PC-3 (cell line): Measurements from ENCODE around the gene SPINK7. TPM values are rescaled to one million over a fixed set of nuclear protein-coding genes. Genes with fewer than 3 reads are reported as not detected.
A peak's percentile ranks its signal among the peaks of the same experiment; 100 is the strongest.

ENCODE experiments used
- ATAC-seq: fragments of 200-7000 bp; cut with Tn5 transposase; 2 replicates; pipeline ENCODE4 v1.9.1; 2020; ENCODE audit warnings: mild to moderate bottlenecking, moderate library complexity
- BruUV-seq: library from RNA; stranded (reverse); fragments of 400-500 nt; replicated peaks from 2 replicates; lab custom pipeline; 2021; lab: Mats Ljungman, UMichigan
- CTCF ChIA-PET: fragments of 300-600 bp; sonication (Branson Sonifier 250); formaldehyde crosslinking; loops from one replicate; lab custom pipeline; 2022; ENCODE audit warnings: antibody characterized with exemption; lab: Charles Lee
- POLR2A ChIA-PET: fragments of 300-600 bp; sonication (Branson Sonifier 250); formaldehyde crosslinking; loops from one replicate; lab custom pipeline; 2022; ENCODE audit warnings: antibody characterized with exemption; ENCODE audit not compliant: unreplicated experiment; lab: Charles Lee
- DNase-seq: peaks from one replicate; pipeline ENCODE4 v3.0.0-alpha.2; 2015
- H2AFZ ChIP-seq: fragments of 300-600 bp; sonication (generic); 2 replicates; pipeline ENCODE4 v1.6.0; 2016; ENCODE audit warnings: antibody characterized with exemption, low read length
- H3F3A ChIP-seq: fragments of 300-600 bp; sonication (generic); one replicate; pipeline ENCODE4 v1.6.0; 2017; ENCODE audit warnings: antibody characterized with exemption, low read length, control low read depth, mild to moderate bottlenecking; ENCODE audit not compliant: unreplicated experiment
- H3K27ac ChIP-seq: fragments of 300-600 bp; sonication (generic); 2 replicates; pipeline ENCODE4 v1.5.1; 2016; ENCODE audit warnings: mild to moderate bottlenecking, low read length
- H3K27me3 ChIP-seq: fragments of 300-600 bp; sonication (generic); 2 replicates; pipeline ENCODE4 v1.6.1; 2016; ENCODE audit warnings: low read length, mixed read lengths
- H3K36me3 ChIP-seq: fragments of 300-600 bp; sonication (generic); 2 replicates; pipeline ENCODE4 v1.6.1; 2016; ENCODE audit warnings: low read depth, mixed run types, low read length, mixed read lengths
- H3K4me1 ChIP-seq: fragments of 300-600 bp; sonication (generic); 2 replicates; pipeline ENCODE4 v1.5.1; 2016; ENCODE audit warnings: low read length; ENCODE audit not compliant: insufficient read depth
- H3K4me2 ChIP-seq: fragments of 300-600 bp; sonication (generic); 2 replicates; pipeline ENCODE4 v1.6.0; 2016; ENCODE audit warnings: low read length
- H3K4me3 ChIP-seq: fragments of 300-600 bp; sonication (generic); 2 replicates; pipeline ENCODE4 v1.5.1; 2016; ENCODE audit warnings: mild to moderate bottlenecking, low read length, mixed read lengths
- H3K79me2 ChIP-seq: fragments of 300-600 bp; sonication (generic); 2 replicates; pipeline ENCODE4 v1.6.1; 2017; ENCODE audit warnings: low read length, mixed read lengths
- H3K9ac ChIP-seq: fragments of 300-600 bp; sonication (generic); 2 replicates; pipeline ENCODE4 v1.6.0; 2016; ENCODE audit warnings: mild to moderate bottlenecking, low read length
- H3K9me2 ChIP-seq: fragments of 300-600 bp; sonication (generic); replicated peaks from 2 replicates; pipeline ENCODE4 v1.6.1; 2016; ENCODE audit warnings: mixed run types, low read length, mixed read lengths
- H3K9me3 ChIP-seq: fragments of 300-600 bp; sonication (generic); 2 replicates; pipeline ENCODE4 v1.6.1; 2016; ENCODE audit warnings: low read length, mixed read lengths
- H4K20me1 ChIP-seq: fragments of 300-600 bp; sonication (generic); 2 replicates; pipeline ENCODE4 v1.6.1; 2016; ENCODE audit warnings: low read length, mixed read lengths
- EZH2 ChIP-seq: fragments of 300-600 bp; sonication (generic); IDR thresholded peaks from one replicate; pipeline ENCODE4 v1.6.1; 2017; ENCODE audit warnings: antibody characterized with exemption, mild to moderate bottlenecking, low read length; ENCODE audit not compliant: unreplicated experiment
- EZH2phosphoT487 ChIP-seq: fragments of 300-600 bp; sonication (generic); IDR thresholded peaks from 2 replicates; pipeline ENCODE4 v1.6.1; 2018; ENCODE audit warnings: mild to moderate bottlenecking, antibody characterized with exemption, low read length, borderline replicate concordance
- intact Hi-C: fragments of 100-400 bp; cut with micrococcal nuclease; formaldehyde crosslinking; loops from 2 replicates; pipeline ENCODE4 v1.9.0; 2023
- total RNA-seq: library from RNA; depleted of rRNA; stranded (reverse); fragments of >200 nt; gene quantifications from 2 replicates; pipeline ENCODE4 v1.2.3, GENCODE V29; 2014
- TF ChIP-seq, protein P1 (sequence below): fragments of 300-600 bp; sonication (generic); conservative IDR thresholded peaks from 2 replicates; pipeline ENCODE4 v1.5.1; 2017; ENCODE audit warnings: antibody characterized with exemption, low read depth, mild to moderate bottlenecking, low read length

The SPINK7 gene
- total RNA-seq, 1 experiment from 2014 or later = 0.15 TPM

DNA sequence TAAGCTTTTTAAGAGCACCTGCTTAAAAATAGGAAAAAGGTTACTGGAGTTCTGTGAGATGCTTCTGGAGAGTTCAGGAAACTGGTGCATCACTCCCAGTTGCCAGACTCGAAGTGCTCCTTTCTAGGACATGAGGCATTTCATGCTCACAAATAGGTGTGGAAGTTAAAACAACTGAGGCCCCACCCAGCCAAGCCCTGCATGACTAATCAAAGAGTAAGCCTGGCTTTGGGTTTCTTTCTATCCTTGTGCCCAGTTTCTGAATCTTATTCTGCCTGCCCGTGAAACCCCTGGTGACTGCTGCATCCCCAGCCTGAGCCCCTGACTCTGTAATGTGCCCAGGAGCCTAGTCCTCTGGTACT is 30.8 kb downstream of the SPINK7 start:
- ChIA-PET CTCF (interaction anchor here (0.8 to 1.2 kb wide), 2 partner anchors 9 to 31 kb away, joined by 3 to 5 read pairs; no protein-coding TSS in a partner anchor), POLR2A (interaction anchor here (0.6 kb wide), 1 partner anchor 126 kb away, joined by 4 read pairs; no protein-coding TSS in a partner anchor)
- H3K4me3 ChIP-seq = peak overlapping the region; percentile 41
- ATAC-seq (peak; percentile 92), DNase-seq (peak; percentile 97)
- no peaks in the 10 kb centered on the region for H3K79me2 ChIP-seq
- H3K36me3 ChIP-seq = no peaks in the 10 kb centered on the region
- H2AFZ ChIP-seq = peak overlapping the region; percentile 41
- peak overlapping the region; percentile 78 for H3K4me2 ChIP-seq
- peaks cover 4% of the 10 kb centered on the region for H3F3A ChIP-seq
- intact Hi-C loops = no loop called here
- H3K4me1 ChIP-seq = peaks cover 32% of the 10 kb centered on the region
- TF ChIP-seq, protein P1, sequence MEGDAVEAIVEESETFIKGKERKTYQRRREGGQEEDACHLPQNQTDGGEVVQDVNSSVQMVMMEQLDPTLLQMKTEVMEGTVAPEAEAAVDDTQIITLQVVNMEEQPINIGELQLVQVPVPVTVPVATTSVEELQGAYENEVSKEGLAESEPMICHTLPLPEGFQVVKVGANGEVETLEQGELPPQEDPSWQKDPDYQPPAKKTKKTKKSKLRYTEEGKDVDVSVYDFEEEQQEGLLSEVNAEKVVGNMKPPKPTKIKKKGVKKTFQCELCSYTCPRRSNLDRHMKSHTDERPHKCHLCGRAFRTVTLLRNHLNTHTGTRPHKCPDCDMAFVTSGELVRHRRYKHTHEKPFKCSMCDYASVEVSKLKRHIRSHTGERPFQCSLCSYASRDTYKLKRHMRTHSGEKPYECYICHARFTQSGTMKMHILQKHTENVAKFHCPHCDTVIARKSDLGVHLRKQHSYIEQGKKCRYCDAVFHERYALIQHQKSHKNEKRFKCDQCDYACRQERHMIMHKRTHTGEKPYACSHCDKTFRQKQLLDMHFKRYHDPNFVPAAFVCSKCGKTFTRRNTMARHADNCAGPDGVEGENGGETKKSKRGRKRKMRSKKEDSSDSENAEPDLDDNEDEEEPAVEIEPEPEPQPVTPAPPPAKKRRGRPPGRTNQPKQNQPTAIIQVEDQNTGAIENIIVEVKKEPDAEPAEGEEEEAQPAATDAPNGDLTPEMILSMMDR = no peak
- TF ChIP-seq EZH2phosphoT487 = no peak
- no peak for TF ChIP-seq EZH2
- H3K9me3 ChIP-seq = no peaks in the 10 kb centered on the region
- peak overlapping the region; percentile 72 for H3K9ac ChIP-seq
- no TSS peak for BruUV-seq
- H4K20me1 ChIP-seq = no peaks in the 10 kb centered on the region
- no peaks in the 10 kb centered on the region for H3K27me3 ChIP-seq
- no peaks in the 10 kb centered on the region for H3K9me2 ChIP-seq
- peak overlapping the region; percentile 93 for H3K27ac ChIP-seq

DNA sequence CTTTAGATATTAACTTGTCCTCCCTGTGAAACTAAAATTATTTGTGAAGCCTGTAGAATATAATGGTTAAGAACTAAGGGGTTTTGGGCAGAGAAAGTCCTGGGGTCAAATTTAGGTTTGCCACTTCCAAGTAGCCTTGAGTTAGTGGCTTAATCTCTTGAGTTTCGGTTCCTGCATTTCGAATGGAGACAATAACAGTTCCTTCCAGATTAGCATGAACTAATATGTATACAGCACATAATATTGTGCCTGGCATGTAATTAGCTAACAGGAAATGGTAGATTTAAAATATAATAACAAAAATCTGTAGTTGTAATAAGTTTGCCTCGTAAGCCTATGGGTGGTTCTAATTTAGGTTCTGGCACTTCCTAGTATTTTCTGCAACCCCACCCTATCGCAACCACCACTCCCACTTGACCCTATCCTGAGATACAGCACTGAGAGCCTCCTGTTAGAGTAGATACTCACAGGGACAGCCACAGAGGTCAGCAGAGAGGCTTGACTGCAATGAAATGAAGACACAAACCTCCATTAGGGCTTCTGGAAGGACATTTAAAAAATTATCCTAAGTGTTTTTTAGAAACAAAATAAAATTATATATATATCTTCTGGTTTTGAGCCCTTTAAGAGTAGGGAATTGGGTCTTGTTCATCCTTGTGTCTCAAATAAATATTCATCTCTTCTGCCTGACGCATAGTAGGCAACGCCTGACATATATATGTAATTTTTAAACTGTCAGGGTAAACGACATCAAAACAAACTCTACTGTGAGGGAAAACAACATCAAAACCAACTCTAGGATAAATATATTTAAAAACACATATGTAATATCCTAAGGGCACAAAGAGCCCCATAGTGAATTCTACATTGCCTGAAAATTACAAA is 31.6 kb downstream of the SPINK7 start:
- H3K9me2 ChIP-seq = no peaks in the 10 kb centered on the region
- H3K27me3 ChIP-seq = no peaks in the 10 kb centered on the region
- H3K4me3 ChIP-seq = peak overlapping the region; percentile 41
- H3K27ac ChIP-seq = peak overlapping the region; percentile 93
- H3K9me3 ChIP-seq = no peaks in the 10 kb centered on the region
- peak overlapping the region; percentile 78 for H3K4me2 ChIP-seq
- ChIA-PET CTCF (no interaction called here), POLR2A (no interaction called here)
- peak overlapping the region; percentile 72 for H3K9ac ChIP-seq
- no peaks in the 10 kb centered on the region for H3K79me2 ChIP-seq
- H3K36me3 ChIP-seq = no peaks in the 10 kb centered on the region
- intact Hi-C loops = no loop called here
- DNase-seq (no peak), ATAC-seq (no peak)
- H3K4me1 ChIP-seq = peaks cover 36% of the 10 kb centered on the region
- no peak for TF ChIP-seq EZH2phosphoT487
- TF ChIP-seq EZH2 = no peak
- peak overlapping the region; percentile 41 for H2AFZ ChIP-seq
- peaks cover 4% of the 10 kb centered on the region for H3F3A ChIP-seq
- H4K20me1 ChIP-seq = no peaks in the 10 kb centered on the region
- BruUV-seq = TSS peak; percentile 98

DNA sequence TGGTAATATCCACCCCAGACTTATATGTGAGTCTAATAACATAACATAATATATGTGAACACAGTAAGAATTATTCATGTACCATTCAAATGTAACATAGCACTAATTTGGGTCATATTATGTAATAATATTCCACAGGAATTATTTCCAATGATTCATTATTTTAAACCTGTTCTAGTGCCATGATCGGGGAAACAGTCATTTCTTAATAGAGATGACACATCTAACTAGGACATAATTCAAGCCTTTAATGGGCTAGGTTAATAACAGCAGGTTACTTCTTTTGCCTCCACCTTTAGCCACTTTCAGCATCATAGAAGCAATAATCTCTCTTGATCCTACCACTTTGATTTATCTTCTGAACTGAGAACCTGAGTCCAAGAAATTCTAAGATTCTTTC is 35.5 kb downstream of the SPINK7 start:
- CTCF ChIA-PET = no interaction called here
- no peaks in the 10 kb centered on the region for H3K79me2 ChIP-seq
- no peak overlapping the region for H3K4me2 ChIP-seq
- no peaks in the 10 kb centered on the region for H3K36me3 ChIP-seq
- ATAC-seq (peak; percentile 30), DNase-seq (peak; percentile 60)
- no peaks in the 10 kb centered on the region for H3K27me3 ChIP-seq
- peaks cover 31% of the 10 kb centered on the region for H3K4me1 ChIP-seq
- no peak overlapping the region for H2AFZ ChIP-seq
- no peak for TF ChIP-seq EZH2
- TF ChIP-seq, protein P1 = no peak
- no peak for TF ChIP-seq EZH2phosphoT487
- H4K20me1 ChIP-seq = no peaks in the 10 kb centered on the region
- POLR2A ChIA-PET = interaction anchor here (0.6 kb wide), 1 partner anchor 70 kb away, joined by 6 read pairs; no protein-coding TSS in a partner anchor
- no peaks in the 10 kb centered on the region for H3F3A ChIP-seq
- H3K27ac ChIP-seq = no peak overlapping the region
- H3K9ac ChIP-seq = no peak overlapping the region
- BruUV-seq = no TSS peak
- H3K9me3 ChIP-seq = no peaks in the 10 kb centered on the region
- no peak overlapping the region for H3K4me3 ChIP-seq
- no peaks in the 10 kb centered on the region; the same call in 1 of the 2 replicates for H3K9me2 ChIP-seq
- intact Hi-C loops = no loop called here
